K562 (cell line): Measurements from ENCODE around the gene MS4A2. TPM values are rescaled to one million over a fixed set of nuclear protein-coding genes. Genes with fewer than 3 reads are reported as not detected.

Experiments
- CEBPG ChIP-seq, 3 experiments: fragments of 200-800 bp in 1 of 3; sonication (Bioruptor generic) in 1 of 3; sonication (generic) in 1 of 3; formaldehyde crosslinking in 1 of 3; IDR thresholded peaks in 2 of 3; conservative IDR thresholded peaks in 1 of 3; 2 replicates each; pipeline versions ENCODE4 v1.6.1 to v1.8.0; 2016 to 2022; ENCODE audit warnings: missing compliant biosample characterization in 2 of 3, missing genetic modification characterization in 2 of 3, mild to moderate bottlenecking in 1 of 3, missing genetic modification reagents in 1 of 3
- CHD4 ChIP-seq: fragments of 200-600 bp; sonication (generic); IDR thresholded peaks from 3 replicates; pipeline ENCODE4 v1.6.1; 2012; ENCODE audit warnings: low read depth, mild to moderate bottlenecking, mixed read lengths, low read length, inconsistent platforms; ENCODE audit not compliant: insufficient read depth, insufficient replicate concordance, poor library complexity, severe bottlenecking
- MAZ ChIP-seq, 2 experiments: fragments of 450-650 bp in 1 of 2; sonication (generic) in 1 of 2; formaldehyde crosslinking; IDR thresholded peaks in 1 of 2; conservative IDR thresholded peaks in 1 of 2; 2 replicates each; pipeline versions ENCODE4 v1.4.0 to v1.5.0; 2020; ENCODE audit warnings: mild to moderate bottlenecking in 1 of 2, missing genetic modification reagents in 1 of 2
- MCM7 ChIP-seq, 2 experiments: fragments of 450-650 bp; IDR thresholded peaks; 2 replicates each; pipeline ENCODE4 v1.6.1; 2016 to 2018
- ZC3H4 ChIP-seq: sonication (generic); formaldehyde crosslinking; IDR thresholded peaks from 2 replicates; pipeline ENCODE4 v1.9.0; 2021; ENCODE audit warnings: missing genetic modification reagents, borderline replicate concordance
- polyA plus RNA-seq, 8 experiments: library from polyadenylated mRNA; depleted of rRNA in 4 of 8; stranded (reverse) in 5 of 8; unstranded in 3 of 8; fragments of >200 nt; fragmentation: Nextera tagmentation in 2 of 8; fragmentation: Illumina TruSeq in 1 of 8; extraction: Ambion mirVana in 2 of 8; extraction: Trizol in 1 of 8; gene quantifications; 2 replicates each; pipeline versions ENCODE4 v1.2.1 to v1.2.3, GENCODE V29; 2011 to 2014; ENCODE audit warnings: inconsistent platforms in 1 of 8, missing spikeins in 1 of 8
- total RNA-seq, 7 experiments: library from RNA; depleted of rRNA in 6 of 7; stranded (reverse); fragments of >200 nt in 6 of 7; fragmentation: Illumina TruSeq in 2 of 7; extraction: Trizol in 2 of 7; gene quantifications; 2 replicates each; pipeline versions ENCODE4 v1.2.1 to v1.2.3, GENCODE V29; 2011 to 2021; ENCODE audit warnings: low replicate concordance in 1 of 7
- TF ChIP-seq, protein P1 (sequence below), 2 experiments: fragments of 450-650 bp in 1 of 2; IDR thresholded peaks; 2 replicates each; pipeline ENCODE4 v1.6.1; 2011 to 2017; ENCODE audit warnings: low read depth in 2 of 2, antibody characterized with exemption in 1 of 2, borderline replicate concordance in 1 of 2, low read length in 1 of 2, mild to moderate bottlenecking in 1 of 2, mixed read lengths in 1 of 2; ENCODE audit not compliant: control insufficient read depth in 1 of 2
- TF ChIP-seq, protein P2 (sequence below): sonication (generic); formaldehyde crosslinking; IDR thresholded peaks from 2 replicates; pipeline ENCODE4 v1.8.0; 2022; ENCODE audit warnings: mild to moderate bottlenecking, missing genetic modification reagents, borderline replicate concordance

The MS4A2 gene
- total and polyA plus RNA-seq, 9 of the 15 experiments (the other 6 are each of a cell fraction or from before 2014, with no cell fraction given), result 0.06 to 5.7 (median 0.86) TPM

DNA sequence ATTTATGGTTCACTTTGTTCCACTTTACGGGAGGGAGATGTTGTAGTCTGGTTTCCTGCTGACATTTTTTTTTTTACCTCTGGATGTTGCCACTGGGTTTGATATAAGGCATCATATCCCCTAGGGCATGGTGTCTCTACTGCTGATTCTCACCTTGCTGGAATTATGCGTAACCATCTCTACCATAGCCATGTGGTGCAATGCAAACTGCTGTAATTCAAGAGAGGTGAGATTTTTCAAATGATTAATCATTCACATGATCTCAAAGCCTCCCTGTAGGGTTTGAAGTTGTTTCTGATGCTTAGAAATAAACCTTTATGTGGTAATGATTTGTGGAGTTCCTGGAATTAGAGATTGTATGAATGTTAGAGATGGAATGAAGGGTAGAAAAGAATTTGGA is 19.0 kb upstream of the MS4A2 start (continued):
- TF ChIP-seq CHD4, result no peak
- TF ChIP-seq MAZ (CRISPR knock-in tag; conservative IDR thresholded peaks at IDR 0.05 in 1 of 2, IDR thresholded peaks at IDR 0.05 in 1 of 2), result no peak
- TF ChIP-seq CEBPG (CRISPR knock-in tag; IDR thresholded peaks at IDR 0.05), result no peak
- TF ChIP-seq CEBPG (tag; conservative IDR thresholded peaks at IDR 0.05 in 1 of 2, IDR thresholded peaks at IDR 0.05 in 1 of 2), result no peak
- TF ChIP-seq ZC3H4 (CRISPR knock-in tag), result no peak
- no peak for TF ChIP-seq MCM7 (IDR thresholded peaks at IDR 0.05)
- TF ChIP-seq, protein P1, sequence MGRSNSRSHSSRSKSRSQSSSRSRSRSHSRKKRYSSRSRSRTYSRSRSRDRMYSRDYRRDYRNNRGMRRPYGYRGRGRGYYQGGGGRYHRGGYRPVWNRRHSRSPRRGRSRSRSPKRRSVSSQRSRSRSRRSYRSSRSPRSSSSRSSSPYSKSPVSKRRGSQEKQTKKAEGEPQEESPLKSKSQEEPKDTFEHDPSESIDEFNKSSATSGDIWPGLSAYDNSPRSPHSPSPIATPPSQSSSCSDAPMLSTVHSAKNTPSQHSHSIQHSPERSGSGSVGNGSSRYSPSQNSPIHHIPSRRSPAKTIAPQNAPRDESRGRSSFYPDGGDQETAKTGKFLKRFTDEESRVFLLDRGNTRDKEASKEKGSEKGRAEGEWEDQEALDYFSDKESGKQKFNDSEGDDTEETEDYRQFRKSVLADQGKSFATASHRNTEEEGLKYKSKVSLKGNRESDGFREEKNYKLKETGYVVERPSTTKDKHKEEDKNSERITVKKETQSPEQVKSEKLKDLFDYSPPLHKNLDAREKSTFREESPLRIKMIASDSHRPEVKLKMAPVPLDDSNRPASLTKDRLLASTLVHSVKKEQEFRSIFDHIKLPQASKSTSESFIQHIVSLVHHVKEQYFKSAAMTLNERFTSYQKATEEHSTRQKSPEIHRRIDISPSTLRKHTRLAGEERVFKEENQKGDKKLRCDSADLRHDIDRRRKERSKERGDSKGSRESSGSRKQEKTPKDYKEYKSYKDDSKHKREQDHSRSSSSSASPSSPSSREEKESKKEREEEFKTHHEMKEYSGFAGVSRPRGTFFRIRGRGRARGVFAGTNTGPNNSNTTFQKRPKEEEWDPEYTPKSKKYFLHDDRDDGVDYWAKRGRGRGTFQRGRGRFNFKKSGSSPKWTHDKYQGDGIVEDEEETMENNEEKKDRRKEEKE (IDR thresholded peaks at IDR 0.05; ENCODE audit: borderline replicate concordance in 1 of 2, control insufficient read depth in 1 of 2, low read depth in 2 of 2, low read length in 1 of 2), result no peak
- TF ChIP-seq, protein P2, sequence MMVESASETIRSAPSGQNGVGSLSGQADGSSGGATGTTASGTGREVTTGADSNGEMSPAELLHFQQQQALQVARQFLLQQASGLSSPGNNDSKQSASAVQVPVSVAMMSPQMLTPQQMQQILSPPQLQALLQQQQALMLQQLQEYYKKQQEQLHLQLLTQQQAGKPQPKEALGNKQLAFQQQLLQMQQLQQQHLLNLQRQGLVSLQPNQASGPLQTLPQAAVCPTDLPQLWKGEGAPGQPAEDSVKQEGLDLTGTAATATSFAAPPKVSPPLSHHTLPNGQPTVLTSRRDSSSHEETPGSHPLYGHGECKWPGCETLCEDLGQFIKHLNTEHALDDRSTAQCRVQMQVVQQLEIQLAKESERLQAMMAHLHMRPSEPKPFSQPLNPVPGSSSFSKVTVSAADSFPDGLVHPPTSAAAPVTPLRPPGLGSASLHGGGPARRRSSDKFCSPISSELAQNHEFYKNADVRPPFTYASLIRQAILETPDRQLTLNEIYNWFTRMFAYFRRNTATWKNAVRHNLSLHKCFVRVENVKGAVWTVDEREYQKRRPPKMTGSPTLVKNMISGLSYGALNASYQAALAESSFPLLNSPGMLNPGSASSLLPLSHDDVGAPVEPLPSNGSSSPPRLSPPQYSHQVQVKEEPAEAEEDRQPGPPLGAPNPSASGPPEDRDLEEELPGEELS (CRISPR knock-in tag), result no peak
